Measurements from ENCODE around the gene KCNK5.

The KCNK5 gene

DNA sequence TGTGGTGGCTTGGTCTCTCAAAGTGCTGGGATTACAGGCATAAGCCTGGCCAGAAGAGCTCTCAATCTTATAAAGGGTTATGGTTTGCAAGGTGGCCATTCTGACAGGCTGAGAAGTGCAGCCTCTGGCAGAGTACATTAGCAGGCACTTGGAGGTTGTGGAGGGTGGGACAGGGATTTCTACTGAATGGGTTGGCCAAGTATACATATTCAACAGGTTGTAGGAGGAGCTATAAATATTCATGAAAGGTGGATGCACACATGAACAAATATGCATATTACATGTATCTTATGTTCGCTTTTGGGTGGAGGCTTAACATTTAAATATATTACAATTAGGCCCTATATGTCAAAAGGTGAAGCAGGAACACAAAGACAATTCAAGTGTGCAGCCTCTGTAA, 20.0 kb upstream of the KCNK5 start:
- no peaks in the 10 kb centered on the region for H3K79me2 ChIP-seq (ENCODE audit: insufficient read depth, low read length)
- no peak overlapping the region for H2AFZ ChIP-seq (ENCODE audit: low read depth, low read length, severe bottlenecking)
- no peak overlapping the region for H3K9ac ChIP-seq (ENCODE audit: low read length)
- no peak for TF ChIP-seq EZH2phosphoT487 (conservative IDR thresholded peaks at IDR 0.05; ENCODE audit: low read length)
- no peaks in the 10 kb centered on the region for H3K9me2 ChIP-seq (replicated peaks; ENCODE audit: insufficient read depth, low read length)
- H3K27ac ChIP-seq (ENCODE audit: low read depth, low read length) = no peak overlapping the region
- H3K27me3 ChIP-seq (ENCODE audit: low read length) = no peaks in the 10 kb centered on the region
- no peak overlapping the region for H3K4me2 ChIP-seq (ENCODE audit: low read depth, low read length, poor library complexity, severe bottlenecking)
- H3K9me3 ChIP-seq (ENCODE audit: insufficient read depth, low read length) = no peaks in the 10 kb centered on the region
- no peaks in the 10 kb centered on the region for H4K20me1 ChIP-seq (ENCODE audit: low read depth, low read length)
- no peaks in the 10 kb centered on the region for H3F3A ChIP-seq (ENCODE audit: insufficient read depth)
- H3K4me3 ChIP-seq (ENCODE audit: insufficient read depth, low read length, poor library complexity, severe bottlenecking) = no peak overlapping the region
- no peaks in the 10 kb centered on the region for H3K36me3 ChIP-seq (ENCODE audit: low read length)

DNA sequence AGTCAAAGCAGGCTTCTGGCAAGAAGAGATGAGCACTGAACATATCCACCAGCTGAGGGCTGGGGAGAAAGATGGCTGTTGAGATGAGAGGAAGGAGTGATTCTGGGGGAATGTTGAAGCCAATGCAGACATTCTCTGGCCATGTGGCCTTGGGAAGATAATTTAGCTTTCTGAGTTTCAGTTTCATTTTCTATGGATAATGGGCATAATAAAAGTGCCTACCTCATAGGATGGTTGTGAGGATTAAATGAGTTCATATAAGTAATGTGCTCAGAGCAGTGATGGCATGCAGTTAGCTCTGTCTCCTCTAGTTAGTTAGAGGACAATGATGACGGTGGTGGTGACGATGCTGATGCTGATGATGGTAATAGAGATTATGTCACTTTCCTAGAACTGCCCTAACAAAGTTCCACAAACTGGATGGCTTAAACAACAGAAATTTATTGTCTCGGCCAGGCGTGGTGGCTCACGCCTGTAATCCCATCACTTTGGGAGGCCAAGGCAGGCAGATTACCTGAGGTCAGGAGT, 18.5 kb upstream of the KCNK5 start:
- Histone ChIP-seq H3K9ac (ENCODE audit: low read length) (no peak overlapping the region), H3F3A (ENCODE audit: insufficient read depth) (no peaks in the 10 kb centered on the region), H3K4me2 (ENCODE audit: low read depth, low read length, poor library complexity, severe bottlenecking) (no peak overlapping the region), H3K4me3 (ENCODE audit: insufficient read depth, low read length, poor library complexity, severe bottlenecking) (no peak overlapping the region), H3K27ac (ENCODE audit: low read depth, low read length) (no peak overlapping the region), H2AFZ (ENCODE audit: low read depth, low read length, severe bottlenecking) (no peak overlapping the region), H3K79me2 (ENCODE audit: insufficient read depth, low read length) (no peaks in the 10 kb centered on the region), H3K36me3 (ENCODE audit: low read length) (no peaks in the 10 kb centered on the region), H3K9me3 (ENCODE audit: insufficient read depth, low read length) (no peaks in the 10 kb centered on the region), H3K9me2 (replicated peaks; ENCODE audit: insufficient read depth, low read length) (no peaks in the 10 kb centered on the region), H3K27me3 (ENCODE audit: low read length) (no peaks in the 10 kb centered on the region), H4K20me1 (ENCODE audit: low read depth, low read length) (no peaks in the 10 kb centered on the region)
- TF ChIP-seq, protein P1, sequence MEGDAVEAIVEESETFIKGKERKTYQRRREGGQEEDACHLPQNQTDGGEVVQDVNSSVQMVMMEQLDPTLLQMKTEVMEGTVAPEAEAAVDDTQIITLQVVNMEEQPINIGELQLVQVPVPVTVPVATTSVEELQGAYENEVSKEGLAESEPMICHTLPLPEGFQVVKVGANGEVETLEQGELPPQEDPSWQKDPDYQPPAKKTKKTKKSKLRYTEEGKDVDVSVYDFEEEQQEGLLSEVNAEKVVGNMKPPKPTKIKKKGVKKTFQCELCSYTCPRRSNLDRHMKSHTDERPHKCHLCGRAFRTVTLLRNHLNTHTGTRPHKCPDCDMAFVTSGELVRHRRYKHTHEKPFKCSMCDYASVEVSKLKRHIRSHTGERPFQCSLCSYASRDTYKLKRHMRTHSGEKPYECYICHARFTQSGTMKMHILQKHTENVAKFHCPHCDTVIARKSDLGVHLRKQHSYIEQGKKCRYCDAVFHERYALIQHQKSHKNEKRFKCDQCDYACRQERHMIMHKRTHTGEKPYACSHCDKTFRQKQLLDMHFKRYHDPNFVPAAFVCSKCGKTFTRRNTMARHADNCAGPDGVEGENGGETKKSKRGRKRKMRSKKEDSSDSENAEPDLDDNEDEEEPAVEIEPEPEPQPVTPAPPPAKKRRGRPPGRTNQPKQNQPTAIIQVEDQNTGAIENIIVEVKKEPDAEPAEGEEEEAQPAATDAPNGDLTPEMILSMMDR (IDR thresholded peaks at IDR 0.05; ENCODE audit: insufficient read depth, low read length, poor library complexity, severe bottlenecking) = no peak
- TF ChIP-seq EZH2phosphoT487 (conservative IDR thresholded peaks at IDR 0.05; ENCODE audit: low read length) = no peak

DNA sequence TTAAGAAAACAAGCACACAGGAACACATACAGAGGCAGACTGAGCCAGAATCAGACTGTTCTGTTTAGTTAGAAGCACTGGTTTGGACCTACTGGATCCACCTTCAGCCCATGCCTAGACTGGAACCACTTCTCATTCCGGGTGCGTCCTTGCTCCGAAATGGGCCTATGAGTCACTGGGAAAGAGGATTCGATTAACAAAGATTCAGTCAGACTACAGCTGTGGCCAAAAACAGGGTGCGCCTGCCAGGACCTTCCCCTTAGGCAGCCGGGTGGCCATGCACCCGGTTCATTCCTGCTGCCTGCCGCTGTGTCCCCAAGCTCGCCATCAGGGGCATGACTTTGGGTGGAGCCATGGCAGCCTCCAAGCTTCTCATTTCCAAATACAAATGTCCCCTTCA, 14.5 kb upstream of the KCNK5 start:
- Histone ChIP-seq H2AFZ (ENCODE audit: low read depth, low read length, severe bottlenecking) (no peak overlapping the region), H3K9ac (ENCODE audit: low read length) (no peak overlapping the region), H3K79me2 (ENCODE audit: insufficient read depth, low read length) (no peaks in the 10 kb centered on the region)

DNA sequence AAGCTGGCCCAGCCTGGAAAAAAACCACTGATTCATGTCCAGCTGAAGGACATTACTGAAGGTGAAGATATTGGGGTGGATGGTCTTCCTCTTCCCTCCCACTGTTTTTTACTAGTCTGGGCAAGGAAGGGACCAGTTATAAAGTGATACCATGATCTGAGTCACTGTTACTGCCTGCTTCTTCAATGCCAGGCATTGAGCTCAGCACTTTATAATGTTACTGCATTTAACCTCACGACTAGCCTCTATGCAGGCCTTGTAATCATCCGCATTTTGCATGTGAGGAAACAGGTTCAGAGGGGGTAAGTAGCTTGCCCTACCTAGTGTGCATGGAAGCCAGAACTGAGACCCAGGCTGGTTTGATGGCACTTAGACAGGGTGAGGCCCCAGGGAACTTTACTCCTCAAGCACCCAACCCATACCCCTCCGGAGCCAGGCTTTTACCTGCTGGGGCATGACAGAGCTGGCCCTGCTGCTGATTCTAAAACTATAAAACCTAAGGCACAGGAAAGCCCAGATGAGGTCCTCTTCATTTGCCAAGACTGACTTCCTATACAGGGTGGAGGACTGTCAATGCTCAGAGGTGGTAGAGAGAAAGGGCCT, 11.0 kb upstream of the KCNK5 start:
- Histone ChIP-seq H3K9ac (ENCODE audit: low read length) (no peak overlapping the region), H3K9me2 (replicated peaks; ENCODE audit: insufficient read depth, low read length) (no peaks in the 10 kb centered on the region), H4K20me1 (ENCODE audit: low read depth, low read length) (no peaks in the 10 kb centered on the region), H3K79me2 (ENCODE audit: insufficient read depth, low read length) (no peaks in the 10 kb centered on the region), H3K9me3 (ENCODE audit: insufficient read depth, low read length) (no peaks in the 10 kb centered on the region), H3K4me2 (ENCODE audit: low read depth, low read length, poor library complexity, severe bottlenecking) (no peak overlapping the region), H3K27me3 (ENCODE audit: low read length) (no peaks in the 10 kb centered on the region), H3K4me3 (ENCODE audit: insufficient read depth, low read length, poor library complexity, severe bottlenecking) (no peak overlapping the region), H3K27ac (ENCODE audit: low read depth, low read length) (no peak overlapping the region), H2AFZ (ENCODE audit: low read depth, low read length, severe bottlenecking) (no peak overlapping the region), H3F3A (ENCODE audit: insufficient read depth) (no peaks in the 10 kb centered on the region), H3K36me3 (ENCODE audit: low read length) (no peaks in the 10 kb centered on the region)
- no peak for TF ChIP-seq EZH2phosphoT487 (conservative IDR thresholded peaks at IDR 0.05; ENCODE audit: low read length)
- TF ChIP-seq, protein P1 (IDR thresholded peaks at IDR 0.05; ENCODE audit: insufficient read depth, low read length, poor library complexity, severe bottlenecking) = no peak

More for the DNA sequence above, 14.5 kb upstream of the KCNK5 start:
- no peak for TF ChIP-seq EZH2phosphoT487 (conservative IDR thresholded peaks at IDR 0.05; ENCODE audit: low read length)
- TF ChIP-seq, protein P1 (IDR thresholded peaks at IDR 0.05; ENCODE audit: insufficient read depth, low read length, poor library complexity, severe bottlenecking) = no peak
- Histone ChIP-seq H3K9me2 (replicated peaks; ENCODE audit: insufficient read depth, low read length) (no peaks in the 10 kb centered on the region), H3K9me3 (ENCODE audit: insufficient read depth, low read length) (no peaks in the 10 kb centered on the region), H3K27me3 (ENCODE audit: low read length) (no peaks in the 10 kb centered on the region), H3K4me3 (ENCODE audit: insufficient read depth, low read length, poor library complexity, severe bottlenecking) (no peak overlapping the region), H4K20me1 (ENCODE audit: low read depth, low read length) (no peaks in the 10 kb centered on the region), H3F3A (ENCODE audit: insufficient read depth) (no peaks in the 10 kb centered on the region), H3K27ac (ENCODE audit: low read depth, low read length) (no peak overlapping the region), H3K36me3 (ENCODE audit: low read length) (no peaks in the 10 kb centered on the region), H3K4me2 (ENCODE audit: low read depth, low read length, poor library complexity, severe bottlenecking) (no peak overlapping the region)
